Mesendoderm (in vitro differentiated cells): ENCODE results near the gene KIF6.

Experiments used
- DNase-seq: peaks from one replicate; pipeline ENCODE4 v3.0.0; 2013
- H2AK5ac ChIP-seq: 2 replicates; pipeline ENCODE4 v1.6.1; 2013; ENCODE audit warnings: low read length, inconsistent platforms
- H2BK120ac ChIP-seq: 2 replicates; pipeline ENCODE4 v1.6.1; 2013; ENCODE audit warnings: low read depth, mild to moderate bottlenecking, low read length, moderate library complexity, mixed read lengths
- H2BK15ac ChIP-seq: replicated peaks from 2 replicates; pipeline ENCODE4 v1.6.1; 2013; ENCODE audit warnings: low read depth, mild to moderate bottlenecking, moderate library complexity
- H2BK5ac ChIP-seq: 2 replicates; pipeline ENCODE4 v1.6.1; 2013; ENCODE audit warnings: low read length, inconsistent platforms
- H3K18ac ChIP-seq: 2 replicates; pipeline ENCODE4 v1.6.1; 2013; ENCODE audit warnings: mild to moderate bottlenecking, low read length, mixed read lengths
- H3K23ac ChIP-seq: one replicate; pipeline ENCODE4 v1.6.1; 2013; ENCODE audit warnings: low read length
- H3K27ac ChIP-seq: 2 replicates; pipeline ENCODE4 v1.5.1; 2013; ENCODE audit warnings: low read depth, mild to moderate bottlenecking, inconsistent platforms, low read length, moderate library complexity
- H3K27me3 ChIP-seq: 2 replicates; pipeline ENCODE4 v1.6.1; 2013; ENCODE audit warnings: low read length, control low read depth, mild to moderate bottlenecking, inconsistent platforms; ENCODE audit not compliant: insufficient read depth, poor library complexity
- H3K36me3 ChIP-seq: 2 replicates; pipeline ENCODE4 v1.6.1; 2013; ENCODE audit warnings: low read length, inconsistent platforms; ENCODE audit not compliant: control insufficient read depth, insufficient read depth
- H3K4ac ChIP-seq: one replicate; pipeline ENCODE4 v1.6.1; 2013; ENCODE audit warnings: low read depth, mild to moderate bottlenecking, low read length, moderate library complexity
- H3K4me1 ChIP-seq: 2 replicates; pipeline ENCODE4 v1.6.1; 2013; ENCODE audit warnings: low read depth, low read length, inconsistent platforms; ENCODE audit not compliant: control insufficient read depth
- H3K4me2 ChIP-seq: 2 replicates; pipeline ENCODE4 v1.6.1; 2013; ENCODE audit warnings: low read length
- H3K4me3 ChIP-seq: 2 replicates; pipeline ENCODE4 v1.5.1; 2013; ENCODE audit warnings: mild to moderate bottlenecking, low read length
- H3K56ac ChIP-seq: one replicate; pipeline ENCODE4 v1.6.1; 2013; ENCODE audit warnings: low read length
- H3K79me1 ChIP-seq: 2 replicates; pipeline ENCODE4 v1.6.1; 2013; ENCODE audit warnings: low read length, inconsistent platforms
- H3K79me2 ChIP-seq: 2 replicates; pipeline ENCODE4 v1.6.1; 2013; ENCODE audit warnings: mild to moderate bottlenecking, low read length; ENCODE audit not compliant: control insufficient read depth, insufficient read depth
- H3K9ac ChIP-seq: 2 replicates; pipeline ENCODE4 v1.6.1; 2013; ENCODE audit warnings: low read length, inconsistent platforms
- H4K5ac ChIP-seq: one replicate; pipeline ENCODE4 v1.6.1; 2013; ENCODE audit warnings: low read length
- H4K8ac ChIP-seq: one replicate; pipeline ENCODE4 v1.6.1; 2013; ENCODE audit warnings: low read depth, mild to moderate bottlenecking, control low read depth, low read length, moderate library complexity
- WGBS: extraction: QIAGEN DNeasy Blood & Tissue Kit; methylation state at CpG from one replicate; pipeline ENCODE4 v1.1.7; 2013; ENCODE audit warnings: low lambda C conversion rate, missing lambda C conversion rate; ENCODE audit not compliant: insufficient coverage; ENCODE audit errors: extremely low coverage; 5-methylcytosine and 5-hydroxymethylcytosine counted together

The KIF6 gene

GRCh38 chr6:39357998-39358686 is 367.1 kb downstream of the KIF6 start:
- Histone ChIP-seq H4K5ac (no peak overlapping the region), H3K79me1 (no peaks in the 10 kb centered on the region)
- DNase-seq = no peak

DNA sequence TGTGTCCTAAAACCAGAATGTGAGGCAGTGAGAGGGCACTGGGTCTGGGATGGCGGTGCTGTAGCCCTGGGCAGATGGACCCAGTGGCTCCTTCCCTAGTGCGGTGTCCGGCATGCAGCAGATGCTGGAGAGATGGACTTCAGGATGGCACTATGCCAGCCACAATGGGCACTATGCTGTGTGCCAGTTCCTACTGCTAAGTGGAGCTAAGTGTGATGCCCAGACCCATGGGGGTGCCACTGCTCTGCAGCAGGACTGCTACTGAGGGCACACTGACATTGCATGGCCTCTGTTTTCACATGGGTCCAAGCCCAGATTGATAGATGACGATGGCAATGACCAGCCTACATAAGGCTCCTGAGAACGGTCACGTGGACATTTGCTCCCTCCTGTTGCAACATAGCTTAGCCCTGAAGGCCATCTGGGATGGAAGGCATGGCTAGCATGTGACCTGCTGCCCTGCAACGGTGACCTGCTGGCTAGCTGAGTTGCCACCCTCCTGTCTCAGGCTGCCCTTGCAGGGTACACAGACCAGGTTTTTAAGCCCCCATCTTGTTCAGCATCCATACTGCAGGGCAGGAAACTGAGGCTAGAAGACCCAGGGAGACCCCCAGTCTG is 371.4 kb downstream of the KIF6 start:
- no peak overlapping the region for H4K8ac ChIP-seq
- H3K79me1 ChIP-seq = no peaks in the 10 kb centered on the region
- no peak overlapping the region for H3K27ac ChIP-seq
- peaks cover 3% of the 10 kb centered on the region for H3K4me1 ChIP-seq
- H3K56ac ChIP-seq = no peak overlapping the region
- H2AK5ac ChIP-seq = no peak overlapping the region
- WGBS = no CpG with 5 or more reads among the region's 7 CpGs
- DNase-seq = no peak
- no peaks in the 10 kb centered on the region for H3K36me3 ChIP-seq
- no peak overlapping the region for H3K4me3 ChIP-seq
- no peak overlapping the region for H2BK5ac ChIP-seq
- no peak overlapping the region for H2BK15ac ChIP-seq
- H3K4ac ChIP-seq = no peak overlapping the region
- no peak overlapping the region for H3K18ac ChIP-seq
- H3K27me3 ChIP-seq = no peaks in the 10 kb centered on the region
- no peak overlapping the region for H2BK120ac ChIP-seq
- no peak overlapping the region for H3K23ac ChIP-seq
- no peak overlapping the region for H4K5ac ChIP-seq
- H3K79me2 ChIP-seq = no peaks in the 10 kb centered on the region
- H3K9ac ChIP-seq = no peak overlapping the region
- H3K4me2 ChIP-seq = no peak overlapping the region

More at GRCh38 chr6:39357998-39358686, 367.1 kb downstream of the KIF6 start:
- no CpG with 5 or more reads among the region's 7 CpGs for WGBS
- H3K56ac ChIP-seq = no peak overlapping the region
- H3K36me3 ChIP-seq = no peaks in the 10 kb centered on the region
- no peak overlapping the region for H2BK5ac ChIP-seq
- no peak overlapping the region for H3K4me3 ChIP-seq
- no peak overlapping the region for H2BK120ac ChIP-seq
- no peaks in the 10 kb centered on the region for H3K79me2 ChIP-seq
- H3K27ac ChIP-seq = no peak overlapping the region
- H2BK15ac ChIP-seq = no peak overlapping the region
- no peak overlapping the region for H3K9ac ChIP-seq
- no peaks in the 10 kb centered on the region for H3K27me3 ChIP-seq
- no peak overlapping the region for H2AK5ac ChIP-seq
- no peak overlapping the region for H3K23ac ChIP-seq
- H3K4ac ChIP-seq = no peak overlapping the region
- H4K8ac ChIP-seq = no peak overlapping the region
- H3K18ac ChIP-seq = no peak overlapping the region
- peaks cover 5% of the 10 kb centered on the region for H3K4me1 ChIP-seq
- H3K4me2 ChIP-seq = no peak overlapping the region

- Histone ChIP-seq H3K79me2 (no peaks in the 10 kb centered on the region), H3K36me3 (no peaks in the 10 kb centered on the region), H3K4ac (no peak overlapping the region), H3K27me3 (no peaks in the 10 kb centered on the region), H3K4me3 (no peak overlapping the region), H2BK120ac (no peak overlapping the region), H3K4me1 (no peaks in the 10 kb centered on the region), H4K8ac (no peak overlapping the region), H3K56ac (no peak overlapping the region), H3K18ac (no peak overlapping the region), H2AK5ac (no peak overlapping the region), H3K4me2 (no peak overlapping the region), H2BK15ac (no peak overlapping the region), H3K9ac (no peak overlapping the region), H4K5ac (no peak overlapping the region), H3K27ac (no peak overlapping the region), H2BK5ac (no peak overlapping the region), H3K23ac (no peak overlapping the region), H3K79me1 (no peaks in the 10 kb centered on the region)
- no CpG with 5 or more reads among the region's 13 CpGs for WGBS
- DNase-seq = no peak
These were observed 374.3 kb downstream of the KIF6 start for GRCh38 chr6:39350723-39351505.

GRCh38 chr6:39348740-39349139 is 376.5 kb downstream of the KIF6 start:
- Histone ChIP-seq H3K18ac (no peak overlapping the region), H2AK5ac (no peak overlapping the region), H3K36me3 (no peaks in the 10 kb centered on the region), H4K8ac (no peak overlapping the region), H3K56ac (no peak overlapping the region), H3K23ac (no peak overlapping the region), H3K79me1 (no peaks in the 10 kb centered on the region), H3K4me2 (no peak overlapping the region), H3K27ac (no peak overlapping the region), H2BK120ac (no peak overlapping the region), H3K27me3 (no peaks in the 10 kb centered on the region), H3K4me3 (no peak overlapping the region), H3K4ac (no peak overlapping the region), H3K79me2 (no peaks in the 10 kb centered on the region), H4K5ac (no peak overlapping the region), H3K9ac (no peak overlapping the region), H2BK15ac (no peak overlapping the region), H2BK5ac (no peak overlapping the region), H3K4me1 (no peaks in the 10 kb centered on the region)
- DNase-seq = no peak
- no CpG with 5 or more reads among the region's 15 CpGs for WGBS

DNA sequence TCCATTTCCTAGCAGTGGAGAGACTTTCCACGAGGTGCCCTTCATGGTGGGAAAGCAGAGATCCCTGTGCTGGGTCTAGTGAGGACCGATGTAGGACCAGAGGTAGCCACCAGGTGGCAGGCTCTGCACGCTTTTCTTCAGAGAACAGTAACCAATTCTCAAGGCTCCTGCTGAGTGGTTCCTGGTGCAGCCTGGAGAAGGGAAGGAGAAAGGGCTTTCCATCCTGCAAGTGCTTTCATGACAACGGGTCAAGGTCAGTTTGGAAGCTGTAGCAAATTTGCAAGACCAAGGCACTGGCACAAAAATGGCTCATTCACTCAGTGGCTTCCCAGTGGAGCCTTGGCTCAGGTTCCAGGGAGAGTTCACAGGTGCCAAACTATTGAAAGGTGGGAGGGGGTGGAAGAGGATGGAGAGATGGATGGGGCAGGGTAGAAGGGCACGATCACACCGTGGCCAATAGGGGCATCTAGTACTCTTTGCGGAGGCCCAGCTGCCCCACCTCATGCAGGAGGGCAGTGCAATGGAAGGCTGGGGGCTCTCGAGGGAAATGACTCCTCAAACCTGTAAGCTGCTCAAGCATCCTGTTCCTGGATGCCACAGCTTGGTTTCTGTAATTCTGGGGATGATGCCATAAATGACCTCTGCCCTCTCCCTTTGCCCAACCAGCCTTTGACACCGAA is 377.2 kb downstream of the KIF6 start:
- no peak overlapping the region for H3K4ac ChIP-seq
- no peak overlapping the region for H3K4me2 ChIP-seq
- no peak overlapping the region for H3K23ac ChIP-seq
- no peak overlapping the region for H3K56ac ChIP-seq
- H2BK120ac ChIP-seq = no peak overlapping the region
- no peak overlapping the region for H2BK5ac ChIP-seq
- H3K4me3 ChIP-seq = no peak overlapping the region
- DNase-seq = peak; percentile 83
- H2BK15ac ChIP-seq = no peak overlapping the region
- H2AK5ac ChIP-seq = no peak overlapping the region
- no peaks in the 10 kb centered on the region for H3K27me3 ChIP-seq
- no peak overlapping the region for H3K27ac ChIP-seq
- no peak overlapping the region for H3K18ac ChIP-seq
- H3K4me1 ChIP-seq = no peaks in the 10 kb centered on the region
- no peaks in the 10 kb centered on the region for H3K79me2 ChIP-seq
- no peaks in the 10 kb centered on the region for H3K79me1 ChIP-seq
- no peak overlapping the region for H4K5ac ChIP-seq
- H4K8ac ChIP-seq = no peak overlapping the region
- no CpG with 5 or more reads among the region's 9 CpGs for WGBS
- H3K9ac ChIP-seq = no peak overlapping the region
- no peaks in the 10 kb centered on the region for H3K36me3 ChIP-seq
